GM18517 (cell line): ENCODE data around the gene WNT7B.

Experiments
- ATAC-seq: cut with Tn5 transposase; IDR thresholded peaks from one replicate; pipeline ENCODE4 v1.9.1; 2021; ENCODE audit warnings: mild to moderate bottlenecking, moderate library complexity; ENCODE audit not compliant: unreplicated experiment

Gene WNT7B

DNA sequence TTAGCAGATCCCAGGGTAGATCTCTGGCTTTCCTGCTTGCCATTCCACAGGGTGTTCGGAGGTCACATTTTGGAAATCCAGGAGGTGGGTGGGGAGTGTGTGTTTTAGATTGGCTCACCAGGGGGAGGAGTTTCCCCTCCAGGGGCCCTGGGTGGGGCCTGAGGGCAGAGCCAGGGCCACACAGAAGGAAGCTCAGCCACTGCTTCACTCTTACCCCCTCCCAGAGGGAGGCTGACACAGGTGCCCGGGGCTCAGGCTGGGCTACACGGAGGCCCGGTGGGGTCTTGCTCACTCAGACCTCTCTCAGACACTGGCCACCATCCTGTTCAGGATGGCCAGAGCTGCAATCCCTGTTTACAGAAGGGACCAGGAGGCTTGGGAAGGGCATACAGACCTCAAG is 2.5 kb downstream of the WNT7B start:
- no peak for ATAC-seq

DNA sequence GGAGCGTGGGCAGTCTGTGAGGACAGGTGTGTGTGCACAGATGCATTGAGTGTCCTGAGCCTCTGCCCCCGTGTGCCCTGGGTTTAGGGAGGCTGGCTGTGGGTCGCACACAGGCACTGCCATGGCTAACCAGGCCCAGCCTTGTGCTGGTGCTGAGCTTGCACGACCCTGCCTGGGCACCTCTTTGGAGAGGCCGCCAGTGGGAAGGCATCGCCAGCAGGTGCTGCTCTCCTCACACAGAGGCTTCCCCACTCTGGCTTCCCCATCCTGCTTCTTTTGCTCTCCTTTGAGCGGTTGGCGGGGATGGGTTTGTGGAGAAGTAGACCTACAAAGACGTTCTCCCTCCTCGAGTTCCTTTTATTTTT is 4.1 kb downstream of the WNT7B start:
- no peak for ATAC-seq

DNA sequence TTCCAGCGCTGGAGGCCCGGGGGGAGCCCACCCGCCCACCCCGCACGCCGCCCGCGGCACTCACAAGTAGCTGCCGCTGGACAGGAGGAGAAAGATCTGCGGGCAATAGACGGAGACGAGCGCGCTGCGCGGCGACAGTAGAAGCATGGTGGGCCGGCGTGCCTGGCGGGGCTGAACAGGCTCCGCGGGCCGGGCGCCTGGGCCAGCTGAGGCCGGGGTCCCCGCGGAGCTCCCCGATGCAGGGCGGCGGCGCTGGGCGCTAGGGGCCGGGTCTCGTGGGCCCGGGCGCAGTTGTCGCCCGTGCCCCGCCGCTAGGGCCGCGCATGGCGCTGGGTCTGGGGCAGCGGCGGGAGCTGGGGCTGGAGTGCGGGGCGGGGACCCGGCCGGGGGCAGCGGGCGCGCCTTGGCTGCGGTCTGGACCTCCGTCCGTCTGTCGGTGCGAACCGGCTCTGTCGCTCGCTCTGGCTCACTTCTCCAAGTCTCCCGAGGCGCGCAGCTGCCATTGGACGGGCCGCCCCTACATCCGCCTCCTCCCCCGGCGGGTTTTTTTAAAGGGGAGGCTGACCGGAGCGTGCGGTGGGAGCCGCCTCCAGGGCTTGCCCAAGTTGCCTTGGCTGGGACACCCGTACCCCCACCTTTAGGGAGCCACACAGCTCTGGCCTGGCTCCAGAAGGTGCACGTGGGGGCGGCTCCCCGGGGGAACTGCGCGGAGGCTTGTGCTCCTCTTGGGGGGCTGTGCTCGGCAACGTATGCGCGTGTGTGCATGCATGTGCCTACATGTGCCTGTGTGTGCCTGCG is 4.7 kb downstream of the WNT7B start:
- no peak for ATAC-seq

DNA sequence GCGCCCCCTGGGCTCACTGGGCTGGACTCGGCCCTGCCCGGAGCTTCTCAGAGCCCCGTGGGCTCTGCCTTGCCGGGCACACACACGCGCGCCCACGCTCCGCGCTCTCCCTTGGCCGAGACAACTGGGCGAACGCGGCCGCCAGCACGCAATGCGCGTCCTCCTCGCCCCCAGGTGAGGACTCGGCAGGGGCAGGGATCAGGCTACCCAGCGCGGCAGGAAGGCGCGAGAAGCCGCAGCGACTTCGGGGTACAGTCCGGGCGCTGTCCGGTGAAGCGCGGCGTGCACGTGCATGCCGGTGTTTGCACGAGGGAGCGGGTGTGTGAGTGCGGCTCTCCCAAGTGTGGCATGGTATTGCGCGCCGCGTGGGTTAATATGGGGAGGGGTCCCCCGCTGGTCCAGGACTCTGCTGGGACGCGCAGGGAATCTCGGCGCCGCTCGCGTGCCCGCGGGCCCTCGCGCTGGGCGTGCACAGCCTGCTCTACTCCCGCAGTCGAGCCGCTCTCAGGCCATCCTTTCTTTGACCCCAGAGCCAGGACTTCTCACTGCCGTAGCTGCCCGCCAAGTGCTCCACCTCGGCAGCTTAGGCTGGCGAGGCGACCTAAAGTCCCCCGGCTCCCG is 5.4 kb downstream of the WNT7B start:
- no peak for ATAC-seq

DNA sequence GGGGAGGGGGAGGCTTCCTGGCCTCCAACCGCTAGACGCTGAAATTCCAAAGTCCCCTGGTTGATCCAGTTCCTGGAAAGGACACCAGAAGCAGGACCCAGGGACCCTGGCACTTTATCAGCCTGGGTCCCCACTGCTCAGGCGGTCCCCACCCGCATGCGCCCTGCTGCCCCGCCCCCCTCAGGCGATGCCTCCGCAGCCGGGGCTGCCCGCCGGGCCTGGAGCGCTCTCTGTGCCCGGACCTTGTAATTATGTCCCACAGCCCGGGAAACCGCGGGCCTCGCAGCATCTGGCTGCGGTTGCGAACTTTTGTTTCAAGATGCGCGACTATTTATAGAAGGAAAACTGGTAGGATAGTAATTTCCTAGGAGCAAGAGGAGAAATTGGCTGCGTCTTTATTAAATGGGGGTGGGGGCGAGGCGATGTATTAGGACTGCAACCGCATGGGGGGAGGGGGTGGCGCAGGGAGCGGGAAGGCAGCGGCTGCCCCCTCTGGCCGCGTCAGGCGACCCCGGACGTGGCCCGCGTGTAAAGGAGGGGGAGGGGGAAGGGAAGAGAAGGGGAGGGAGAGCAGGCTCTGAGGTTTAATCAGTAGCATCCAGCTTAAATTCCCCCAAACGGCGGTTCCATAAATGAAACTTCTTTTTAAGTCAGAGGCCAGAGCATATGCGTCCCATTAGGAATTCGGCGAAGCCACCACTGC is 6.1 kb downstream of the WNT7B start:
- no peak for ATAC-seq

DNA sequence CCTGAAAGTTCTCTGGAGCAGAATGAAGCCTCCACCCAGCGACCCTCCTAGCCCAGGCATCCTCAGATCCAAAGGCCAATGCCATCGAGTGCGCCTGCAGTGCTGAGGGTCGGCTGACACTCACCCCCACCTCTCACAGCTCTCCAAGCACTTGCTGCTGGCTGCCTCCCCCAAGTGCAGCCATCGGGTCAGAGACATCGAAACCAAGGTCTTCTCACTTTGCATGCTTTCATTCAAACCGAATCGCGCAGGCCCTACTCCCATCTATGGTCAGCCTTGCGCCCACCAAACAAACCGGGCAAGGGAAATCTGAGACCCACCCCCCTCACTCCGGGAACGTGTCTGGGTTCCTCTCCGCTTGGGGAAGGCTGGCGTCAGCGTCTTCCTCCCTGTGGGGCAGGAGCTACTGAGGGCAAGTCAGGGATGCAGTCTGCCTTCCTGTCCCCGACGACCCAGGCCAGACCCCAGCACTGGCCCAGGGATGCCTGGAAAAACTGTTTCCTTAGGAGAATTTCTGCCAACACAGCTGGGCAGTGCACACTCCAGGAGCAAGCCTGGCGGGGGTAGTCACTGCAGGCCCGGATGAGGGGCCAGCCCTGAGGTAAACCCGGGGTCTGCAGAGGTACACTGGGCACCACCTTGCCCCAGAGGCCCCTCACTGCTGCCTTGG is 7.0 kb downstream of the WNT7B start:
- no peak for ATAC-seq

DNA sequence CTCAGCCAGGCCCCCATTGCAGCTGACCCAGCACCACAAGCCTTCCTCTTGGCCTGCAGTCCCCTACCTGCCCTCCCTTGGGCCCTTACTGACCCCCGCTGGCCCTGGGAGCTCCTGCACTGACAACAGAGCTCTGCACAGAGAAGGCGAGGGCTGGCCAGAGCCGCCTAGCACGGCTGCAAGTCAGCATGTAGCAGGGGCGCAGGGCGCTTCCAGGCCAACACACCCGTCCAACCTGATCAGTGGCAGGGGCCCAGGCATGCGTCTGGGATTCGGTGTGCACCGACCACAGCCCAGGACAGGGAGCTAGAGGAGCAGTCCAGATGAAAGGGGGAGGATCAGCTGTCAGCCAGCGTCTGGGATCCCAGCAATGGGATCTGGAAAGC is 7.6 kb downstream of the WNT7B start:
- ATAC-seq: no peak

DNA sequence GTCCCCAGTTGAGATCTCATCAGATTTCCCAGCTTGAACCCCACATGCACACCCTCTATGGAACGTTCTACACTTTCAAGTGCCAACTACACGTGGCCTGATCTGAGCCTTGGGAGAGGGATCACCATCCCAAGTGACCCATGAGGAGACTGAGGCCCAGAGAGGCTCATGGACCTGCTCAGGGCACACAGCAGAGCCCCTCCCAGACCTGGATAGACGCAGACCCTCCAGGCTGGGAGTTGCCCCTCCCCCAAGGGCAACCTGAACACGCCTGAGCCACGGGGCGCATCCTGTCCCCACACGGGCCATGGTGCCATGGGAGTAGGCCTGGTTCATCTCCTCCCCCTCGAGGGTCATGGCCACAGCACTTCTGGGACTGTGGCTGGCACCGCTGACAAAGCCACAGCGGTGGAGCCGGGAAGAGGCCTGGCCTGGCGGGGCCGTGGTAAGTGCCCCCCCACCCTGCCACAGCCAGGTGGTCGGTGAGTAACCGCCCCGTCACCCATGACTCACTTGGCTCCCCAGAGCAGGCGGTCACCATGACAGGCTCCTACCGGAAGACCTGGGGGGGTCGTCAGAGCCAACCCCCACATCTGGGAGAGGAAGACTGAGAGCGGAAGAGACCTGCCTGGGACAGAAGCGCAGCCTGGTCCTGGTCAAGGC is 8.1 kb downstream of the WNT7B start:
- ATAC-seq: no peak

DNA sequence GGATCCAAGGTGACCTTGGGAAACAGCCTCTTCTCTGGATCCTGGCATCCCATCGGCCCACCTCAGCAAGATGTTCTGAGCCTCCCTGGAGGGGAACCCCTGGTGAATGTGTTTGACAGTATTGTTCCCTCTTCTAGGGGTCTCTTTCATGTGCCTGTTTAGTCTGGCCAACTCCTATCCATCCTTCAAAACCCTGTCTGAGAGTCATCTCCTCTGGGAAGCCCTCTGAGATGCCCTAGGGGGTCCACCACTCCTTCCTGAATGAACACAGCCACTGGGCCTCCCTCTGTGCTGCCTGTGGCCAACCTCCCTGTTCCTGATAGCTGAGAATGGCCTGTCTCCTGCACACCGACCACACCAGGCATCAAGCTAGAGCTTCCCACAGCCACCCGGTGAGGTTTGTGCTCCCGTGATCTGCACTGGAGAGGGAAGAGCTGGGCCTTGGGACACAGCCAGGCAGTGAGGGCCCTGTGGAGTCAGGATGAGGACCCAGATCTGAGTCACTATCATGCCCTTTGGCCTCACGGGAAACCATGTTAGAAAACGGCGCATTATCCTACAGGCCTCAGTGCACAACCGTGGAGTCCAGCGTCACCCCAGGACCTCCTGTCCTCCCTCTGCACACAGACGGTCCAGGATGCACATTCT is 8.8 kb downstream of the WNT7B start:
- no peak for ATAC-seq

DNA sequence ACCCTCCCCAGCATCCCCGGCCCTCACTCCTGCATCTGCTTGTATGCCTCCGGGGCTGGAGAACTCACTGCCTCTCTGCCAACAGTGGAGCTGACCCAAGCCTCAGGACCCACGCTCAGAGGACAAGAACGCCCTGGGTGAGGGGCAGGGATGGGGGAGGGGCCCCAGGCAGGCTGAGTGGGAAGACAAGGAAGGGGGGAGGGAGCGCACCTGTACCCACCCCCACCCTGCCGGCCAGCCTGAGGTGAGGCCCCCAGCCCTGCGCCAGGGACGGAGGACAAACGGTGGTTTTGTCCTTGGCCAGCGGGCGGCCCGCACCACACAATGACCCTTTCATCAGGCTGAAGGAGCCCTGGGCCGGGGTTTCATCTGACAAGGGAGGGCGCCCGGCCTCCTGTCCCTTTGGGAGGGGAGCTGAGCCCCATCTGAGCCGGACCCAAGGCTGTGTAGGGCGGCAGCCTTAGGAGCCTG is 10.0 kb downstream of the WNT7B start:
- no peak for ATAC-seq

DNA sequence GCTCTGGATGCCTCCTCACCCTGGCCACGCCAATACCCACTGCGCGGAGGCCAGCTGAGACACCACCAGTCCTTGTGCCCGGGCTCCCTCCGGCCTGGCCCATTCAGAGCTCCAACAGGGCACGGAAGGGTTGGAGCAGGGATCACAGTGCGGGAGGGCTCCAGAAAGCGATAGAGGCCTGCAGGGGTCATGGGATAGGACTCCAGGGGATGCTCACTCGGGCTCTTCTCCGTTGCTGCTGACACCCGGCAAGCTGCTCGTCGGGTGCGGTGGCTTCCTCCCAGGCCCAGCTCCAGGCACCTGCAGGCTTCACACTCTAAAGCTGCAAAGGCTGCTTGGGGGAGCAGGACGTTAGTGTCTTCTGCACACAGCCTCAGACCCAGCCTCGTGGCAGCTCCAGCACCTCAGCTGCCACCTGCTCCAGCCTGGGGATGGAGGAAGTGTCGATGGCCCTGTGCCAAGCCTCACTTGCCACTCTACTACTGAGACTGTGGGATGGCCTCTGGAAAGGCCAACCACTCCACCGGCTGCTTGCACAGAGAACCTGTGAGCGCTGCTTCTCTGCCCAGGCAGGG is 10.6 kb downstream of the WNT7B start:
- no peak for ATAC-seq

DNA sequence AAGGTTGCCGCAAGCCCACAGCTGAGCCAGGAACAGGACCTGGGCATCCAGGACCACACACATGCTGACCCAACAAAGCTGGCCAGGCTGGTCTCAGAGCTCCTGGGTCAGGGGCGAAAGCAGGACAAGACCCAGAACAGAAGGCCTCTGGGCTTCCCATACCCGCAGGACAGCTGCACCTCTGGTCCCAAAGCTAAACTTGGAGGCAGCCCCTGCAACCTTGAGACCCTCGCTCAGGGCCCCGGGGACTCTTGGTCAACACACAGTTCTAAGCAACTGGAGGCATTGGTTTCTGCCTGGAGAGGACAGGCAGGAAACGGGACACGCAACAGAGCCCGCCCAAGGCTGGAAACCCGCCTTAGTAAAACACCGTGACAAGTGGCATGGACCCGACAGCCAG is 11.4 kb downstream of the WNT7B start:
- ATAC-seq: no peak

DNA sequence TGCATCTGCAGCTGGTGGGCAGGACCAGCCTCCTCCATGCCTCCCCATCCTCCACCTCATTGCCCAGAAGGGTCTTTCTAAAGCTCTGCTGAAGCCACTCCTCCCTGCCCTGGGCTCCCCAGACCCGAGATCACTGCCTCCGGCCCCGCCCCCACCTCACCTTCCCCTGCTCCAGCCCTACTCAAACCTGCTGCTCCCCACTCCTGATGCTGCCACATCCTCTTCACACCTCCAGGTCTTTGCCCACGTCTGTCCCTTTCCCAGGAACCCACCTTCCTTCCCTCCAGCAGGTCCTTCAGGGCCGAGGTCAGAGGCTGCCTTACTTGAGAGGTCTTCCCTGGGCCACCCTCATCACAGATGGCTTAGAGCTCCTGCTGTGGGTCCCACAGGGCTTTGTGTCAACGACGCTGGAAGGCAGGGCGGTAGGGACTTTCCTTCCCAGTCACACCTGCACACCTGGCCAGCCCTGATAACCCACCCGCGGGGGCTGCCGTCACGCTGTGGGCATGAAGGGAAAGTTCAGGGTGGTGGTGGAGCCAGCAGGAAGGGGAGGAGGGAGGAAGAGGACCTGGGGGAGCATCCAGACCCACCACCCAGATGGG is 11.9 kb downstream of the WNT7B start:
- no peak for ATAC-seq

DNA sequence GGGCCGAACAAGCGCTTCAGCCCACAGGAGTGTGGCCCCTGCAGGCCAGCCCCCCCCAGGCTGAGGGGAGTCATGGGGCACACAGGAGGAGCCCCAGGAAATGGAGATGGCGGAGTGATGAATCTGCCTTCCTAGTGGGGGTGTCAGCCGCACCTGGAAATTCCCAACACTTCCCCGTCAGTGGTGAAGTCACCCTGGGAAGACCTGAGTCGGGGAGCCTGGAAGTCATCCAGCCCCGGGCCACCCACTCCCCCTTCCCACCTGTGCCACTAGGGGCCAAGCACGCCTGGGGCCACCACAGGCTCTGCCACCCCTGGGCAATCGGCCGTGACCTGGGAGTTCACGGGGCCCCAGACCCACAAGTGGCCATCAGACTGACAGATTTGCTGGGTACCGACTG is 12.6 kb downstream of the WNT7B start:
- no peak for ATAC-seq

DNA sequence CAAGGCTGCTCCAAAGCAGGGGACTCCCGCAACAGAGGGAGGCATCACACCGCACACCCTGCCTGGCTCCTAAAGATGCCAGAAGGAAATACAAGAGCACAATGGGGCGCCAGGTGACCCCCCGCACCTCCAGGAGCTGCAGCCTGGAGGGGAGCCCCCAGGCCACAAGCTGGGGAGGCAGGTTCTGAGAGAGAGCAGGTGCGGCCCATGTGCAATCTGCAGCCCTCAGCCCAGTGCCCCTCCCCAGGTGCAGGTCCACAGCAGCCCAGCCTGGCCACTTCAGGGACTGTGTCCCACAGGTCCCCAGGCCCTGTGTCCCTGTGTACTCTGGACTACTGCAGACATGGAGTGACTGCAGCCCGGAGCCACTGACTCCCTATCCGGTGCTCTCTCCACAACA is 13.1 kb downstream of the WNT7B start:
- no peak for ATAC-seq

DNA sequence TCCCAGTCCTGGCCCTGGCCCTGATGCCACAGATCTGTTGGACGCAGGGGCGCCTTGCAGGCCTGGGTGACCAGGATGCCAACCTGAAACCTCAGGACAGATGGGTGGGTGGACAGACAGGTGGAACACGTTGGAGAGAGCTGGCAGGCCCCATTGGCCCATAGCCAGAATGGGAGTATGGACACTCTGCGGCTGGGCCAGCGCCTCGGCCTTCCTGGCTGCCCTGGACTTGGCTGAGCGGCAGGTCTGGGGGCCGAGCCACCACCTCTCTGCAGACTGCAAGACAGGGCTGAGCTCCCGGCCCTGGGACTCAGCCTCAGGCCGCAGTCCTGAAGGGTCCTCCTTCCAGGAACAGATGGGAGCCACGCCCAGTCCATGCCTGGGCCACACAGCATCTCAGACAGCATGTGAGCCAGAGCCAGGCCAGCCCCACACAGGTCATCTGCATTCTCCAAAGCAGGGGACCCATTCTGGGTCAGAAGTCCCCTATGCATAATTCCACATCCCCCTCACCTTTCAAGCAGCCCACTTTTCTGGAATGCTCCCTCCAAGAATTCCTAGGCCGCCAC is 14.1 kb downstream of the WNT7B start:
- no peak for ATAC-seq

DNA sequence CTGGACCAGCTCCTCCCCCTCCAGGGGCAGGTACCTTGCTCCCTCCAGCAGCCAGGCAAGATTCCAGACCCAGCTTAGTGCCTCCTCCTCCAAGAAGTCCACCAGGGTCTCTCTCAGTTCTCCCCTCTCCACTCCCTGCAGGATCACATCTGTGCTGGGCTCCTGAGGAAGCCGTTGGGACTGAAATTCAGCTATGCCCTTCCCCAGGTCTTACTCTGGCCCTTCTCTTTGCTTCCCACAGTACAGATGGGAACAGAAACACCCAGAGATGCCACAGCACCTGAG is 14.6 kb downstream of the WNT7B start:
- no peak for ATAC-seq

DNA sequence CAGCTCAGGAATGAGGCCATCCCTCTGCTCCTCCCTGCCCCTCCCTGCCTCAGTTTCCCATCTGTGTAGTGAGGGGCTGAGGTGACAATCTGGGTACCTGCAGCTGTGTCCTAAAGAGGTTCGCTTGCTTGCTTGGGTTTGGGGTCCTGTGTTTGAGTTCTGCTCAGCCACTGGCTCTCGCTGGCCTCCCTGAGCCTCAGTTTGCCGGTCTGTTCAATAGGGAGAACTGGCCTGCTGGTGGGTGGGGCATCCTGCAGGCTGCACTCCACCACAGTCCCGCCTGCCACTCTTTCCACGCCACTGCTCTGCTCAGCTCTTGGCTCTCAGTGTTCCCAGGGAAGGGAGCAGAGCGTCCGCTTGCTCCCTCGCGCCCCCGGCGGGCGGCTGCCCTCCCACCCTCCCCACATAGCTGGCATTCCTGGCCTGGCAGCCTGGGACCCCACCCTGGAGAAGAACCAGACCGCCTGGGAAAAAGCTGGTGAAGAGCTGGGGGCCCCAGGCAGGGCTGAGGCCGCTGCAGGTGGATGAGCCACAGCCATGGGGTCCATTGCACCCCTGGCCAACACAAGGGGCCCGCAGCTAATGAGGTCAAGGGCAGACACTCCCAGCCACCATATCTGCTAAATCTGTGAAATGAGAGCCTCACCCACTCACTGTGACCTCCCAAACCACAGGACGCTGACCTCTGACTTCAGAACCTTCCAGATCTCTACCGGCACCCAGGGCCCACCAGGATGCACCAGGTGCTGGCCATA is 15.1 kb downstream of the WNT7B start:
- no peak for ATAC-seq
